Activated CD4-positive, alpha-beta memory T cell treated with anti-CD3 and anti-CD28 coated beads, Interleukin-2, amount 10 ng/mL, durations not matched to agents 7 days and 5 days (primary cell): ENCODE results near the gene CX3CR1. TPM values are rescaled to one million over a fixed set of nuclear protein-coding genes. Genes with fewer than 3 reads are reported as not detected.

Experiments used
- CTCF ChIA-PET: fragments of 350-600 bp; sonication (Branson Sonifier 250); formaldehyde crosslinking; loops from one replicate; lab custom pipeline; 2021; ENCODE audit warnings: antibody characterized with exemption, inconsistent platforms; lab: Charles Lee
- POLR2A ChIA-PET: fragments of 350-600 bp; sonication (Branson Sonifier 250); formaldehyde crosslinking; loops from one replicate; lab custom pipeline; 2021; ENCODE audit warnings: antibody characterized with exemption; lab: Charles Lee
- DNase-seq: peaks from one replicate; pipeline ENCODE4 v3.0.0-alpha.2; 2020
- H3K27ac Mint-ChIP-seq: one replicate; pipeline ENCODE4 v1.8.0; 2021; ENCODE audit warnings: mild to moderate bottlenecking, mixed read lengths
- H3K27me3 Mint-ChIP-seq: one replicate; pipeline ENCODE4 v1.8.0; 2021; ENCODE audit warnings: mixed read lengths
- H3K36me3 Mint-ChIP-seq: one replicate; pipeline ENCODE4 v1.8.0; 2021; ENCODE audit warnings: low read depth, mixed read lengths
- H3K4me1 Mint-ChIP-seq: one replicate; pipeline ENCODE4 v1.8.0; 2021; ENCODE audit warnings: mixed read lengths
- H3K4me3 Mint-ChIP-seq: one replicate; pipeline ENCODE4 v1.8.0; 2021; ENCODE audit warnings: mild to moderate bottlenecking, mixed read lengths
- H3K9me3 Mint-ChIP-seq: one replicate; pipeline ENCODE4 v1.8.0; 2021; ENCODE audit warnings: mixed read lengths
- total RNA-seq, 2 experiments: library from RNA; stranded (reverse); gene quantifications; one replicate each; pipeline ENCODE4 v1.2.3, GENCODE V29; 2021

Gene CX3CR1
- total RNA-seq, 2 experiments from 2014 or later, result 5.5 to 6.2 TPM

DNA sequence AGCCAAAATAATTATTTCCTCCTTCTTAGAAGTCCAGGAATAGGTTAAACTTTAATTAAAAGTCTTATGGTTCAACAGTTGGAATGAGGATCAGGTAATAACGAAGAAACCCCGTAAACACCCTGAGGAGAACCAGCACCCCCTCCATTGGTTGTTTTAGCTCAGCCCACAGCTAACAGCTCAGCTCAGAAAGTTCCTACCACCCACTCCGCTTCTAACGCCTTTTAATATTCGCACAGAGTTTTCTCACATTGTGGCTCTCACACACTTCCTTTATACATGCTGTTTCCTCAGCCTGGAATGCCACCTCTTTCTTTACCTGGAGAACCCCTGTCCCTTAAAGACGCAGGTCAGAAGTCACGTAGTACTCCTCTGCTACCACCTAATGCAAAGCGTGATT, 17.0 kb downstream of the CX3CR1 start:
- Mint-ChIP-seq H3K27ac (no peak overlapping the region), H3K9me3 (peaks cover 9% of the 10 kb centered on the region), H3K4me1 (peaks cover 63% of the 10 kb centered on the region), H3K36me3 (peaks cover 16% of the 10 kb centered on the region), H3K4me3 (no peak overlapping the region), H3K27me3 (peaks cover 30% of the 10 kb centered on the region)
- POLR2A ChIA-PET, result interaction anchor here (1.3 kb wide), 1 partner anchor 43 kb away, joined by 3 read pairs; no protein-coding TSS in a partner anchor
- CTCF ChIA-PET, result interaction anchor here (0.8 to 3.4 kb wide), 8 partner anchors 15 to 74 kb away, joined by 3 to 31 read pairs (median 4); partner anchors contain the start of gene CX3CR1
- DNase-seq, result no peak

- DNase-seq, result no peak
- Mint-ChIP-seq H3K36me3 (peaks cover 16% of the 10 kb centered on the region), H3K9me3 (peaks cover 9% of the 10 kb centered on the region), H3K27me3 (peaks cover 36% of the 10 kb centered on the region), H3K4me3 (no peak overlapping the region), H3K27ac (peak overlapping the region; percentile 5), H3K4me1 (peaks cover 63% of the 10 kb centered on the region)
- ChIA-PET POLR2A (interaction anchor here (0.9 kb wide), 1 partner anchor 27 kb away, joined by 3 read pairs; no protein-coding TSS in a partner anchor), CTCF (interaction anchor here (0.6 to 3.4 kb wide), 7 partner anchors 18 to 72 kb away, joined by 3 to 31 read pairs (median 4); partner anchors contain the start of gene CX3CR1)
Observed at GRCh38 chr3:39261726-39262125, 18.1 kb downstream of the CX3CR1 start.

GRCh38 chr3:39260957-39261356, 18.9 kb downstream of the CX3CR1 start:
- ChIA-PET CTCF (interaction anchor here (0.6 to 3.4 kb wide), 4 partner anchors 27 to 71 kb away, joined by 3 to 31 read pairs (median 4); no protein-coding TSS in a partner anchor), POLR2A (interaction anchor here (0.9 kb wide), 1 partner anchor 27 kb away, joined by 3 read pairs; no protein-coding TSS in a partner anchor)
- Mint-ChIP-seq H3K9me3 (peaks cover 4% of the 10 kb centered on the region), H3K4me1 (peaks cover 64% of the 10 kb centered on the region), H3K27me3 (peaks cover 36% of the 10 kb centered on the region), H3K27ac (peak overlapping the region; percentile 64), H3K36me3 (peaks cover 11% of the 10 kb centered on the region), H3K4me3 (peak overlapping the region; percentile 25)
- DNase-seq, result peak; percentile 80

DNA sequence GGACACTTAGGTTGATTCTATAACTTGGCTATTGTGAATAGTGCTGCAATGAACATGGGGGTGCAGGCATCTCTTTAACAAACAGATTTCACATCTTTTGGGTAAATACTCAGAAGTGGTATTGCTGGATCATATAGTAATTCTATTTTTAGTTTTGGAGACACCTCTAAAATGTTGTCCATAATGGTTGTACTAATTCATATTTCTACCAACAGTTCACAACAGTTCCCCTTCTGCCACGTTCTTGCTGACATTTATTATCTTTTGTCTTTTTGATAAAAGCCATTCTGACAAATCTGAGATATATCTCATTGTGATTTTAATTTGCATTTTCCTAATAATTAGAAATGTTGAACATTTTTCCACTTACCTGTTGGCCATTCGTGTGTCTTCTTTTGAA, 19.5 kb downstream of the CX3CR1 start:
- POLR2A ChIA-PET, result no interaction called here
- DNase-seq, result no peak
- H3K9me3 Mint-ChIP-seq, result no peaks in the 10 kb centered on the region
- H3K27me3 Mint-ChIP-seq, result peaks cover 33% of the 10 kb centered on the region
- CTCF ChIA-PET, result interaction anchor here (2.4 kb wide), 1 partner anchor 27 kb away, joined by 12 read pairs; no protein-coding TSS in a partner anchor
- H3K4me1 Mint-ChIP-seq, result peaks cover 66% of the 10 kb centered on the region
- H3K4me3 Mint-ChIP-seq, result no peak overlapping the region
- H3K27ac Mint-ChIP-seq, result no peak overlapping the region
- H3K36me3 Mint-ChIP-seq, result peaks cover 5% of the 10 kb centered on the region

- Mint-ChIP-seq H3K9me3 (no peaks in the 10 kb centered on the region), H3K4me3 (no peak overlapping the region), H3K27ac (no peak overlapping the region), H3K36me3 (no peaks in the 10 kb centered on the region), H3K4me1 (peaks cover 48% of the 10 kb centered on the region), H3K27me3 (peaks cover 20% of the 10 kb centered on the region)
- DNase-seq, result no peak
- ChIA-PET POLR2A (interaction anchor here (0.8 to 2.6 kb wide), 3 partner anchors 13 to 21 kb away, joined by 4 to 8 read pairs (median 5); no protein-coding TSS in a partner anchor), CTCF (interaction anchor here (0.9 to 3.3 kb wide), 4 partner anchors 21 to 48 kb away, joined by 3 to 14 read pairs (median 4); no protein-coding TSS in a partner anchor)
Observed at GRCh38 chr3:39255503-39256325, 24.1 kb downstream of the CX3CR1 start.

DNA sequence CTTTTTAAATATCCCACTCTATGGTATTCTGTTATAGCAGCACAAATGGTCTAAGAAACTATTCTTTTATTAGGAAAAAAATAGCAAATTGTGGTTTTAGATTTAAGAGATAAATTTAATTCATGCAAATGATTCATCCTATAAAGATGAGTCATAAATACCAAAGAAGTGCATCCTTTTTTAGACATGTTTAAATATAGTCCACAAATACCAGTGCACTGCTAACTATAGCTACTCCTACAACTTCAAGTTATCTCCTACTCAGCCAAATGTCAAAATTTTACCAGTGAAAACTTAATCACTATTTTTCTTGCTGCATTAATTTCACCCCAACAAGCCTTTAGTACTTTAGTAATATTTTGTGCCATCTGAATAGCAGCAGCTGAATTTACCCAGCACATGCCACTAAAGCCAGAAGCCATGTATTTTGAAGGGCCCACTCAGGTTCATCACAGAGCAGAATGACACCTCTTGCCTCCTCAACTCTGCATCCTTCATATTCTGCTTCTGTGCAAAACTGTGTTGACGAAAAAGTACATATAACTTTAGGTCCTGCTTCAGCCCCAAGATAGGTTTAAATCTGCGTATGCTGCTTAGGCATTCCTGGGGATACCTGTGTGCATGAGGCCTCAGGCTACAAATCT, 24.9 kb downstream of the CX3CR1 start:
- H3K4me3 Mint-ChIP-seq, result no peak overlapping the region
- CTCF ChIA-PET, result interaction anchor here (1.6 to 3.3 kb wide), 3 partner anchors 20 to 47 kb away, joined by 3 to 14 read pairs (median 6); no protein-coding TSS in a partner anchor
- POLR2A ChIA-PET, result interaction anchor here (0.8 to 2.6 kb wide), 3 partner anchors 13 to 20 kb away, joined by 4 to 8 read pairs (median 5); no protein-coding TSS in a partner anchor
- H3K36me3 Mint-ChIP-seq, result no peaks in the 10 kb centered on the region
- peaks cover 43% of the 10 kb centered on the region for H3K4me1 Mint-ChIP-seq
- no peak overlapping the region for H3K27ac Mint-ChIP-seq
- DNase-seq, result no peak
- H3K27me3 Mint-ChIP-seq, result peaks cover 17% of the 10 kb centered on the region
- no peaks in the 10 kb centered on the region for H3K9me3 Mint-ChIP-seq

DNA sequence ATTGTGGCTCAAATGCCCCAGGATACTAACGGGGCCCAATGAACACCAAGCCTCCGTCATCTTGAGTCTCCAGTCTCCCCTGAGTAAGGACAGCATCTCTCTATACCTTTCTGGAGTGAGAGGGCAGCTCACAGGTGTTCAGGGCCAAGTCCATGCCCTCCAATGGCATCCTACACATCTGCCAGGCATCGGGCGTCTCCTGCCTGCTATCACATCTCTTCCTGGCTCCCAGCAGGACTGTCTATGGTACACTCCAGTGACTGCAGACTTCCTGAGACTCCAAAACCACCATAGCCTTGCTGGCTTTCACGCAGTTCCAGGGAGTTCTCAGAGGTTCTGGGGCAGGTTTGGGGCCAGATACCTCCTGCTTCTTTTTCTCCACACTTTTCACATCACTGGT, 28.3 kb downstream of the CX3CR1 start:
- Mint-ChIP-seq H3K4me3 (no peak overlapping the region), H3K27me3 (peaks cover 5% of the 10 kb centered on the region), H3K9me3 (no peaks in the 10 kb centered on the region), H3K27ac (no peak overlapping the region), H3K4me1 (peaks cover 26% of the 10 kb centered on the region), H3K36me3 (no peaks in the 10 kb centered on the region)
- ChIA-PET POLR2A (no interaction called here), CTCF (no interaction called here)
- no peak for DNase-seq

DNA sequence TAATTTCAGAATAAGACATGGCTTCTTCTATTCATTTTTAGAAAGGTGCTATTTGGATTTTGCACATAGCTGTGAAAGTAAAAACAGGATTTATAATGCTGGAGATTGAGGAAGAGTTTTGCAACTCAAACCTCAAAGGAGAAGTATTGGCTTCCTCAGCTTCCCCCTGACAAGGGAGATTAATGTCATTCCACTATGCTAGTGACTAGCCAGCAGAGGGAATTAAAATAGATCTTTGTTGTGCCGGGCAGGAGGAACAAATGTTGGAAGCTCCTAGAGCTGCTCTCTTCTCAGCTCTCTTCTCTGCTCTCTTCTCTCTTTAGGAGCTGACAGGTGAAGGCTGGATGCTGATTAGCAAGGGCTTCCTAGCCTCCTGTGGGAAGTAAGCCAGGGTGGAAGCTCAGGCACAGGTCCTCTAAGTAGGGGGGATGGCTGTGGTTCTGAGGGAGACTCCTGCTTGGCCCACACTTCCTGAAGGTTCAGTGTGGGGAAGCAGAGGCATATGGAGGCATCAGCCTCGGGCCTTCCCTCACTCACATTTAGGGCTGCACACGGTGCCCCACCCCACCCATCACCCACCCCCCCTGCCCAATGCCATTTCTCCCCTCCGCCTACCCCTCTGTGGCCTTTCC, 29.6 kb downstream of the CX3CR1 start:
- Mint-ChIP-seq H3K27ac (no peak overlapping the region), H3K27me3 (peaks cover 10% of the 10 kb centered on the region), H3K36me3 (no peaks in the 10 kb centered on the region), H3K9me3 (no peaks in the 10 kb centered on the region), H3K4me3 (no peak overlapping the region), H3K4me1 (peaks cover 12% of the 10 kb centered on the region)
- DNase-seq, result no peak
- CTCF ChIA-PET, result interaction anchor here (1.0 kb wide), 1 partner anchor 38 kb away, joined by 4 read pairs; no protein-coding TSS in a partner anchor
- POLR2A ChIA-PET, result interaction anchor here (1.5 kb wide), 1 partner anchor 16 kb away, joined by 3 read pairs; no protein-coding TSS in a partner anchor

GRCh38 chr3:39249453-39250115, 30.3 kb downstream of the CX3CR1 start:
- Mint-ChIP-seq H3K36me3 (no peaks in the 10 kb centered on the region), H3K27ac (no peak overlapping the region), H3K27me3 (peaks cover 14% of the 10 kb centered on the region), H3K4me3 (no peak overlapping the region), H3K4me1 (peaks cover 8% of the 10 kb centered on the region), H3K9me3 (no peaks in the 10 kb centered on the region)
- CTCF ChIA-PET, result interaction anchor here (1.0 kb wide), 1 partner anchor 39 kb away, joined by 4 read pairs; no protein-coding TSS in a partner anchor
- DNase-seq, result no peak
- POLR2A ChIA-PET, result interaction anchor here (1.5 kb wide), 1 partner anchor 15 kb away, joined by 3 read pairs; no protein-coding TSS in a partner anchor

- no peaks in the 10 kb centered on the region for H3K36me3 Mint-ChIP-seq
- no peak overlapping the region for H3K4me3 Mint-ChIP-seq
- no peak overlapping the region for H3K27ac Mint-ChIP-seq
- no peak for DNase-seq
- CTCF ChIA-PET, result interaction anchor here (0.6 to 1.2 kb wide), 3 partner anchors 25 to 47 kb away, joined by 3 read pairs; no protein-coding TSS in a partner anchor
- H3K9me3 Mint-ChIP-seq, result no peaks in the 10 kb centered on the region
- H3K27me3 Mint-ChIP-seq, result peaks cover 45% of the 10 kb centered on the region
- POLR2A ChIA-PET, result interaction anchor here (1.1 kb wide), 1 partner anchor 16 kb away, joined by 3 read pairs; no protein-coding TSS in a partner anchor
- no peaks in the 10 kb centered on the region for H3K4me1 Mint-ChIP-seq
Observed at GRCh38 chr3:39241561-39241960, 38.3 kb downstream of the CX3CR1 start.

DNA sequence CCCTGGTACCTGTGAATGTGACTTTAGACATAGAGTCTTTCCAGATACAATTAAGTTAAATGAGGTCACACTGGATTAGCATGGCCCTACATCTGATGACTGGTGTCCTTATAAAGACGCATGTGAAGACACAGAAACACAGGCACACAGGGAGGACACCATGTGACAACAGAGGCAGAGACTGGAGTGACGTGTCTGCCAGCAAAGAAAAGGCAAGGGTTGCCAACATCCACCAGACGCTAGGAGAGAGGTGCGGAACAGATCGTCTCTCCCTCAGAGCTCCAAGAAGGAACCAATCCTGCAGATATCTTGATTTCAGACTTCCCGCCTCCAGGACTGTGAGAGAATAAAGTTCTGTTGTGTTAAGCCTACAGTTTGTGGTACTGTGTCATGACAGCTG, 42.8 kb downstream of the CX3CR1 start:
- Mint-ChIP-seq H3K36me3 (peaks cover 7% of the 10 kb centered on the region), H3K4me1 (peaks cover 31% of the 10 kb centered on the region), H3K4me3 (no peak overlapping the region), H3K27ac (no peak overlapping the region), H3K27me3 (peaks cover 29% of the 10 kb centered on the region), H3K9me3 (no peaks in the 10 kb centered on the region)
- ChIA-PET POLR2A (interaction anchor here (1.1 kb wide), 1 partner anchor 19 kb away, joined by 4 read pairs; no protein-coding TSS in a partner anchor), CTCF (no interaction called here)
- no peak for DNase-seq
